AML-193 (cell line): Measurements from ENCODE around the gene TSNAXIP1.
"Not testable (repeated sequence)": the region's sequence is repeated elsewhere in the genome, so short reads cannot be mapped to it uniquely, and the experiment has no call there.

ENCODE experiments used
- DNase-seq, 2 experiments: peaks; one replicate each; lab custom pipeline; 2025; lab: John Stamatoyannopoulos, UW

TSNAXIP1 gene

GRCh38 chr16:67837190-67837589, 30.5 kb downstream of the TSNAXIP1 start:
- not testable (repeated sequence) for DNase-seq

GRCh38 chr16:67837811-67838210, 31.1 kb downstream of the TSNAXIP1 start:
- no peak for DNase-seq

- DNase-seq = no peak
These were observed 34.6 kb downstream of the TSNAXIP1 start for GRCh38 chr16:67841198-67841815.

- DNase-seq = peak; percentile 91 to 93
These were observed 35.3 kb downstream of the TSNAXIP1 start, which contains the start of gene THAP11 for GRCh38 chr16:67841816-67842508. TSS of gene THAP11 (plus strand) at chr16:67842320. CDS start at chr16:67842555, 235 bp downstream.

DNA sequence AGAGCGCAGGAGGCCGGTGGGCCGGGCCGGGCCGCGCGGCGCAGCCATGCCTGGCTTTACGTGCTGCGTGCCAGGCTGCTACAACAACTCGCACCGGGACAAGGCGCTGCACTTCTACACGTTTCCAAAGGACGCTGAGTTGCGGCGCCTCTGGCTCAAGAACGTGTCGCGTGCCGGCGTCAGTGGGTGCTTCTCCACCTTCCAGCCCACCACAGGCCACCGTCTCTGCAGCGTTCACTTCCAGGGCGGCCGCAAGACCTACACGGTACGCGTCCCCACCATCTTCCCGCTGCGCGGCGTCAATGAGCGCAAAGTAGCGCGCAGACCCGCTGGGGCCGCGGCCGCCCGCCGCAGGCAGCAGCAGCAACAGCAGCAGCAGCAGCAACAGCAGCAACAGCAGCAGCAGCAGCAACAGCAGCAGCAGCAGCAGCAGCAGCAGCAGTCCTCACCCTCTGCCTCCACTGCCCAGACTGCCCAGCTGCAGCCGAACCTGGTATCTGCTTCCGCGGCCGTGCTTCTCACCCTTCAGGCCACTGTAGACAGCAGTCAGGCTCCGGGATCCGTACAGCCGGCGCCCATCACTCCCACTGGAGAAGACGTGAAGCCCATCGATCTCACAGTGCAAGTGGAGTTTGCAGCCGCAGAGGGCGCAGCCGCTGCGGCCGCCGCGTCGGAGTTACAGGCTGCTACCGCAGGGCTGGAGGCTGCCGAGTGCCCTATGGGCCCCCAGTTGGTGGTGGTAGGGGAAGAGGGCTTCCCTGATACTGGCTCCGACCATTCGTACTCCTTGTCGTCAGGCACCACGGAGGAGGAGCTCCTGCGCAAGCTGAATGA, 36.0 kb downstream of the TSNAXIP1 start:
- peak; percentile 17 to 43 for DNase-seq

GRCh38 chr16:67843343-67843765, 36.7 kb downstream of the TSNAXIP1 start:
- no peak for DNase-seq

- no peak for DNase-seq
These were observed 37.8 kb downstream of the TSNAXIP1 start for GRCh38 chr16:67844497-67844896.

DNA sequence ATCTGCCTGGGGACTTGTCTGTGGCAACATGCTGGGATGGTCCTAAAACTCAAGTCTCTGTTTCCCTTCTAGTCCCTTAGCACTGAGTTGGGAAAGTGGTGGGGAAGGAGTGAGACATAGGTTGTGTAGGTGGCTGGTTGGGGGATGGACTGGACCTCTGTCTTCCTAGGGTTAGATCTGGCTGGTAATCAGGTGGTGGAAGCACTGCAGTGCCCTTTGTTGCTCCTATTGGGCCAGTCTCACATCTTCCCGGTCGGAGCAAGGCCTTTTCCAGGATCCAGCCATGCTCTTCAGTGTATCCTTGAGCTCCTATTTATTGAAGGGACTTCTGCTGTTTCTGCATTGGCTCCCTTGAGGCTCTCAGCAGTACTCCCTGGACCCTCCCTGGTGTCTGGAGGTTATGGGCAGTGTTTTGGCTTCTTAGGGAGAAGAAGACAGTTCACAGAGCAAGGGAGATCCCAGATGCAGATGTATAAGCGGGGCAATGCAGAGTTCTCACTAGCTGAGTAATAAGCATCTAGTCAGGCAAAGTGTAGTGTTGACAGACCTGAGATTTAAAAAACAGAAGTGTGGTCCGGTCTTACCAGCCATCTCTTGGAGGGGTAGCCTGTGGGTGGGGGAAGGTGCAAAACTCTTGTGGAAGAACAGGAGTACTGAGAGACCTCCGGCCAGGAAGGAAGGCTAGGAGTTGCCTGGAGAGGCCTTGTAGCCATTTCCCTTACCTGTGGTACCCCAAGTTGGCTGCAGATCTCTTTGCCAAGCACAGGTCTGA, 38.8 kb downstream of the TSNAXIP1 start:
- DNase-seq = no peak

DNA sequence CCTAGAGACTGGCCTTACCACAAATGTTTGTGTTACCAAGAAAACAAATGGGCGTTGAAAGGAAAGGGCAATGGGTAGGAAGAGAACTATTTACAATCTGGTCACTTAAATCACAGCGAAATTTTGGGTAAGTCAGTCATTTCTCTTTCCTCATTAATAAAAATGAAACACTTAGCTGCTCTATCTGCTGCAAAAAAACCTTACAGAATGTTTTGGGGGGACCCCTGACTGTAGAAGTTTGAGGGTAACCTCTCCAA, 39.3 kb downstream of the TSNAXIP1 start:
- DNase-seq = no peak

DNA sequence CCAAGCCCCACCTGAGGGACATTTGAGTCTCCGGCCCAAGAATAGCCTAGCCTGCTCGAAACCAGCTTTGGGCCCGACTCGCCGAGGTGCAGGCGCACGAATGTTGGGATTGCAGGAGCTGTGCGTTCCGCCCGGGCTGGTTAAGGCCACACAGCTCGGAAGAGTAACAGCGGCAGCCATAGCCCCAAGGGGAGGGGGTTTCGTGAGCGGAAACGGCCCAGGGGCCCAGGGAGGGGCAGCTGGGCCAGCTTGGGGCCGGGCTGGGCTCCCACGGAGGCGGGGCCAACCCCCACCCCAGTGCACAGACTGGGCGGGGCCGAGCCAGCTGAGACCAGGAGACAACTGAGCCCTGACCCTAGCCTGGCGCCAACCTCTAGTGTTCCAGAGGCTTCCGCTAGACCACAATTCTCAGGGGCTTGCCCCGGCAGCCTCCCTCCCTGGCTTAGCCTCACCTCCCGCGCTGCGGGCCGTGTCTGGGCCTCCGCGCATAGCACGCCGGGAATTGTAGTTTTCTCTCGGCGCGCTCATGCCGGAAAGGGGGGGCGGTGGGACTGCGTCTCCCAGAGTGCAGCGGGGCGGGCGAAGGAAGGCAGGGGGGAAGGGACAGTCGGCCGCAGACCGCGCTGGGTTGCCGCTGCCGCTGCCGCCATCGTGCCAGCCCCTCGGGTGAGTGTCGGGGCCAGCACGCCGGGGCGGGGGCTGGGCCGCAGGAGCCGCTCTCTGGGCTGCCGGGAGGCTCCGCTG, 39.8 kb downstream of the TSNAXIP1 start, which contains the start of gene NUTF2:
Gene NUTF2, plus strand, starts transcription at position 614 of the 744 bp plus-strand sequence. CDS start 18,198 bp downstream, outside the sequence.
- DNase-seq = peak; percentile 90 to 91

DNA sequence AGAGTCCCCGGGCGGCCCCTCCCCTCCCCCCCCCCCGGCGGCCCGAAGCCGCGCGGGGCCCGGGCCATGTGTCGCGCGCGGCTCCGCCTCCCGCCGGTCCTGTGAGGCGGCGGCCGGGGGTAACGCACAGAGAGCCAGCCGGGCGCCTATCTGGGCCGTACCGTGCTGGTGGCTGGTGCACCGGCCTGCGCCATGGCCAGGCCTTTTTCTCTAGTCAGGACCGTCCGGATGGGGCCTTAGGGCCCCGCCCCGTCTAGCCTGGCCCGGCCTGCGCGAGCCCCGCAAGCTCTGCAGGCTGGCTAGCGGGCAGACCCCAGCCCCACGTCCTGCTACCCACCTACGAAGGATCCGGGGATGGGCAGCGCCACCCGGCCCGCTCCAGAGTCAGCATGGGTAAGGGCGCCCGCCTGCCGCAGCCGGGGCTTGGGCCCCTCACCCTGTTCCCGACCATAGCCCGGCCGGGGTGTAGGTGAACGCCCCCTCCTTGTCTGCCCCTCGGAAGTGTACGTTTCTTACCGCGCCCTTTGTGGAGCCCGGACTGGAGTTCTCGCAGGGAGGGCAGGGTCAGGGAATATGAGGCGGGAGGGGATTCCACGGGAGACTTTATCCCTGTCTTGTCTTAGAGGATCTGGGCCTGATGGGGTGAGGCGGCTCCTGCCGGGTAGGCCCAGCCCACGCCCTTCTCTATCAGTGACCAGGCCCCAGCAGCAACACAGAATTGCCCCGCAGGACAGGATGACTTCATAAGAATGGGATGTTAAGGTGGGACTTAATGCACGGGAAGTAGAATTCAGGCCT, 40.6 kb downstream of the TSNAXIP1 start, which contains the start of gene CENPT:
Gene CENPT, minus strand, starts transcription at position 630 of the 798 bp plus-strand sequence. CDS start 13,834 bp downstream, outside the sequence.
- peak; percentile 44 to 53 for DNase-seq

GRCh38 chr16:67848118-67848517, 41.4 kb downstream of the TSNAXIP1 start:
- no peak for DNase-seq

GRCh38 chr16:67853670-67854069, 47.0 kb downstream of the TSNAXIP1 start:
- no peak for DNase-seq

- no peak for DNase-seq
These were observed 49.1 kb downstream of the TSNAXIP1 start for GRCh38 chr16:67855789-67856188.

DNA sequence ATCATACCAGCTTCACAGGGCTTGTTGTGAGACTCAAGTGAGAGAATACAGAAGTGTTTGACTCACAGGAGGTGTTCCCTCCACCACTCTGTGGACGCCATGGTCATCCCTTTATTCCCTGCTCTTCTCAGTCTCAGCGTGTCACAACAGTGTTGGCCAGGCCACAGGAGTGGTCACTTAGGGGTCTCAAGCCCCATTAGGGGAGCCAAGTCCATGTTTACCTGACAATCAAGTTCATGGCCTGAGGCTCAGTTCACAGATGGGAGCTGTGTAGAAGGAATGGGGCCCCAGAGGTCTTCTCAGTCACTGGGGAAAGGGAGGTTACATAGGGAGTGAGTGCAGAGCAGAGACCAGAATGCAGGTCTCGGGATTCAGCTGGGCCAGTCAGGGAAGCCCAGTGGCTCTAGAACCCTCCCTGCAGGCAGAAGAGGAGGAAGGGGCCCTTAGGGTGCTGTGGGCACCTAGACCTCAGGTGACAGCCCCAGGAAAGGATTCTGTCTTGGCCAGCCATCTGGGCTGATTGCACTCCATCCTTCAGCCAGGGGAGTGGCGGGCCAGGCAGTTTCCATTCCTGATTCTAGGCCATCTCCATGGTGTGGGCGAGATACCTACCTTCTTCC, 50.3 kb downstream of the TSNAXIP1 start:
- DNase-seq = no peak

DNA sequence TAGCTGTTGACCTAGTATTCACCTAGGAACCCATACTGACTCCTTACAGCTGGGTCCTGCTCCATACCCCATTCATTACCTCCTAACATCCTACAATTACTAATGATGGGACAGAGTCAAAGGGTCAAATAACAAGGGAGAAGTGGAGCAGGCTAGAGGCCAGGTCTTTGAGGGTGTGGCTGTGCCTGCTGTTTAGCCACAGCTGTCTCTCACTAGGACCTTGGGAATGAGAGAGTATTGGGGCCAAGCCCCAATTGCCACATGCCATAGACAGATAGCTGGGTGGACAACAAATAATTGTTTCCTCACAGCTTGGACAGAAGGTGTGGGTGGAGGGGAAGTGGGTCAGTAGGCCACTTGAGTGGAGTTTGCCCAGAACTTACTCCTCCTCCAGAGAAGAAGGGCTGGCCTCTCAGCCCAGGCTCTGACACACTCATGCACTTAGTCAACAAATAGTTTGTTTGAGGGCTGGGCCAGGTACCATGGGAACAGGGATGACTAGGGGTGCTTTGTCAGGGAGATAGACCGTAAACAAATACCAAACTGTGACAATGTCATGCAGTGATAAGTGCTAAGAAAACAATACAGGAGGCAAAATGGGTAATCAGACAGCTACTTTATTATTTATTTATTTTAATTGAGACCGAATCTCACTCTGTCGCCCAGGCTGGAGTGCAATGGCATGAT, 51.0 kb downstream of the TSNAXIP1 start:
- DNase-seq = no peak

DNA sequence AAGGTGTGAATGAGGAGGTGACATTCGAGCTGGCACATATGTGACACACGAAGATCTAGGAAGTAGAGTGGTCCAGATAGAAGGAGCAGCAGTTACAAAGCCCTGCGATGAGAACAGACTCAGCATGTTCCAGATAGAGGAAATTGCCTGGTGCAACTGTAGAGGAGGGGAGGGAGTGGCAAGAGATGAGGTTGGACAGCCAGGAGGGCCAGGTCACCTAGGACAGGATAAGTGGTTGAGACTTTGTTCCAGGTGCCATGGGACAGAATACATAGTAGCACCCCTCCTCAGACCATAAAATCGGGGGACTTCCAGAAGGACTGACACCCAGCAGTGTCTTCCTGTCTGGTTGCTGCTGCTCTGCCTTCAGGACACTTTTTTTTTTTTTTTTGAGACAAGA, 51.8 kb downstream of the TSNAXIP1 start:
- DNase-seq = no peak

DNA sequence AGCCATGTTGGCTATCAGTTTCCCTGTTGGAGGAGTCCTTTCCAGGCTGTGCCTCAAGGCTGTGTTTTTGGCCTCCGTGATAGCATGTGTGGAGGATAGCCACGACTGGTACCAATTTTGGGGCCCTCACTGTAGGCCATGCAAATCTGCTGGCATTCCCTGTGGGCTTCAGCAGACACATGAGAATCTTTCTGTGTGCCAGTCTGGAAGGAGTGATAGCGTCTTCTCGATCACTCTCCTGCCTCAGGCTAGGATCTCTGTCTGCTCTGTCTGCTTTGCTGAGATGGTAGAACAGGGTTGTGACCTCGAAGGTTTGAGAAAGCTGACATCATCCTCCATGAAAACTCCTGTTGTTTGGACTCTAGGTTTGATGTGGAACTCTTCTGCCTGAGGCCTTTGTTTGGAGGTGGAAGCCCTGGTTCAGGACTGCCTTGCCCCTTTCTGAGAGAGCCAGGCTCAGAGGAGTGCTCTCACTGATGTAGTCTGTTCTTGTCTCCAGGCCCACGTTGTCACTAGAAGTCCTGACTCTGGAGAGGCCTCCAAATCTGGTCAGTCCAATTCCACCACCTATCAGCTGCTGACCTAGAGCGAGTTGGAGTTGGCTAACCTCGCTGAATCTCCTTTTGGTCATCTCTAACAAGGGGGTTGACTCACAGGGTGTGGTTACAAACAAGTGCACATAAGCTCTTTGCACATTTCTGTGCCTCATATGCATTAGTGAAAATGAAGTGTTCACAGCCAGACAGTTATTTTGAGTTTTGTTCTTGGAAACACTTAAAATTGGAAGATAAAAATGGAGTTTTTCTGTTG, 54.1 kb downstream of the TSNAXIP1 start:
- no peak for DNase-seq
